ENCODE results near the gene WSCD2. TPM values are rescaled to one million over a fixed set of nuclear protein-coding genes. Genes with fewer than 3 reads are reported as not detected.
A peak's percentile ranks its signal among the peaks of the same experiment; 100 is the strongest.

Gene WSCD2
- polyA plus RNA-seq, 1 donor from 2014 or later, result 5.8 TPM

GRCh38 chr12:108187831-108188230 lies 58.7 kb downstream of the WSCD2 start:
- Histone ChIP-seq H3K9ac (ENCODE audit: low read length) (no peak overlapping the region), H3K79me2 (replicated peaks; ENCODE audit: insufficient read depth, low read length) (no peaks in the 10 kb centered on the region), H3K36me3 (ENCODE audit: insufficient read depth, low read length) (no peaks in the 10 kb centered on the region), H3K9me2 (ENCODE audit: insufficient read depth, low read length) (no peaks in the 10 kb centered on the region), H3K4me2 (ENCODE audit: low read length) (no peak overlapping the region), H4K20me1 (ENCODE audit: insufficient read depth) (no peaks in the 10 kb centered on the region), H3K9me3 (ENCODE audit: low read length) (no peaks in the 10 kb centered on the region), H3F3A (ENCODE audit: insufficient read depth, low read length, poor library complexity, severe bottlenecking) (no peaks in the 10 kb centered on the region), H3K27me3 (ENCODE audit: insufficient read depth, low read depth, low read length) (no peaks in the 10 kb centered on the region), H2AFZ (ENCODE audit: low read depth, low read length) (no peak overlapping the region), H3K4me3 (ENCODE audit: low read length) (no peak overlapping the region), H3K27ac (ENCODE audit: low read length) (no peak overlapping the region)
- TF ChIP-seq SMC3 (conservative IDR thresholded peaks at IDR 0.05; ENCODE audit: poor library complexity) (no peak), TAF1 (IDR thresholded peaks at IDR 0.05; ENCODE audit: low read depth) (no peak), MXI1 (conservative IDR thresholded peaks at IDR 0.05; ENCODE audit: poor library complexity, severe bottlenecking) (no peak), REST (IDR thresholded peaks at IDR 0.05; ENCODE audit: borderline replicate concordance) (no peak), EZH2 (IDR thresholded peaks at IDR 0.05; ENCODE audit: borderline replicate concordance, insufficient read depth, low read length, poor library complexity, severe bottlenecking) (no peak), POLR2AphosphoS5 (IDR thresholded peaks at IDR 0.05) (no peak)

GRCh38 chr12:108190529-108190928 lies 61.4 kb downstream of the WSCD2 start:
- Histone ChIP-seq H3K27ac (ENCODE audit: low read length) (no peak overlapping the region), H3K9me2 (ENCODE audit: insufficient read depth, low read length) (no peaks in the 10 kb centered on the region), H2AFZ (ENCODE audit: low read depth, low read length) (no peak overlapping the region), H3K9me3 (ENCODE audit: low read length) (no peaks in the 10 kb centered on the region), H4K20me1 (ENCODE audit: insufficient read depth) (no peaks in the 10 kb centered on the region), H3K36me3 (ENCODE audit: insufficient read depth, low read length) (no peaks in the 10 kb centered on the region), H3K79me2 (replicated peaks; ENCODE audit: insufficient read depth, low read length) (no peaks in the 10 kb centered on the region), H3K4me3 (ENCODE audit: low read length) (no peak overlapping the region), H3K27me3 (ENCODE audit: insufficient read depth, low read depth, low read length) (no peaks in the 10 kb centered on the region), H3K9ac (ENCODE audit: low read length) (no peak overlapping the region), H3F3A (ENCODE audit: insufficient read depth, low read length, poor library complexity, severe bottlenecking) (no peaks in the 10 kb centered on the region), H3K4me2 (ENCODE audit: low read length) (no peak overlapping the region)
- TF ChIP-seq CTCF (IDR thresholded peaks at IDR 0.05; ENCODE audit: poor library complexity, severe bottlenecking), result peak; percentile 19
- no peak for TF ChIP-seq REST (IDR thresholded peaks at IDR 0.05; ENCODE audit: borderline replicate concordance)
- no peak for TF ChIP-seq TAF1 (IDR thresholded peaks at IDR 0.05; ENCODE audit: low read depth)
- TF ChIP-seq EP300 (conservative IDR thresholded peaks at IDR 0.05; ENCODE audit: poor library complexity, severe bottlenecking), result no peak
- TF ChIP-seq SMC3 (conservative IDR thresholded peaks at IDR 0.05; ENCODE audit: poor library complexity), result no peak
- TF ChIP-seq EZH2 (IDR thresholded peaks at IDR 0.05; ENCODE audit: borderline replicate concordance, insufficient read depth, low read length, poor library complexity, severe bottlenecking), result no peak

All from neural cell (in vitro differentiated cells).